GM12864 (cell line): ENCODE measurements around the gene PTPRD.

Experiments used
- DNase-seq: peaks from one replicate; pipeline ENCODE4 v3.0.0-alpha.2; 2011; ENCODE audit warnings: low read depth
- H3K4me3 ChIP-seq: 2 replicates; pipeline ENCODE4 v1.5.1; 2011; ENCODE audit warnings: mild to moderate bottlenecking, low read depth, low read length, control low read depth
- CTCF ChIP-seq: IDR thresholded peaks from 2 replicates; pipeline ENCODE4 v1.5.1; 2011; ENCODE audit warnings: low read depth, mild to moderate bottlenecking, moderate library complexity, low read length, control low read depth, inconsistent platforms; ENCODE audit errors: missing control alignments

PTPRD gene

DNA sequence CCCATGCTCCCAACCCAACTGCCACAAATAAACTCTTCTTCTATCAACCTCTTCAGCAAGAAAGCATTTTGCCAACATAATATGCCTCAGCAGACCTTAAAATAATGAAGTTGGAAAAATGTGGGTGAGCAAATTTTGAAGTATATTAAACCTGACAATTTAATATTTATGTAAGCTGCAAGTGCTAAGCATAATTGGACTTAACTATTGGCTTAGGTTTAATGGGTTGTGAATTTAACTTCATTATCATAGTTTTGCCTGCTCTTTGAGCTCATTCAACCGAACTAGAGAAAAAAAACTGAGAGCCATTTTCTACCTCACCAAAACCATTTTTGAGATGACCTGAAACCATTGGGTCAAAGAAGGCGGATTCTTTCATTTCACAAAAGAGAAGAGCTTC is 2007.7 kb downstream of the PTPRD start:
- no peak for TF ChIP-seq CTCF
- DNase-seq: no peak
- H3K4me3 ChIP-seq: no peak overlapping the region

GRCh38 chr9:8604201-8604600 is 2008.6 kb downstream of the PTPRD start:
- H3K4me3 ChIP-seq: no peak overlapping the region
- no peak for TF ChIP-seq CTCF
- DNase-seq: no peak

DNA sequence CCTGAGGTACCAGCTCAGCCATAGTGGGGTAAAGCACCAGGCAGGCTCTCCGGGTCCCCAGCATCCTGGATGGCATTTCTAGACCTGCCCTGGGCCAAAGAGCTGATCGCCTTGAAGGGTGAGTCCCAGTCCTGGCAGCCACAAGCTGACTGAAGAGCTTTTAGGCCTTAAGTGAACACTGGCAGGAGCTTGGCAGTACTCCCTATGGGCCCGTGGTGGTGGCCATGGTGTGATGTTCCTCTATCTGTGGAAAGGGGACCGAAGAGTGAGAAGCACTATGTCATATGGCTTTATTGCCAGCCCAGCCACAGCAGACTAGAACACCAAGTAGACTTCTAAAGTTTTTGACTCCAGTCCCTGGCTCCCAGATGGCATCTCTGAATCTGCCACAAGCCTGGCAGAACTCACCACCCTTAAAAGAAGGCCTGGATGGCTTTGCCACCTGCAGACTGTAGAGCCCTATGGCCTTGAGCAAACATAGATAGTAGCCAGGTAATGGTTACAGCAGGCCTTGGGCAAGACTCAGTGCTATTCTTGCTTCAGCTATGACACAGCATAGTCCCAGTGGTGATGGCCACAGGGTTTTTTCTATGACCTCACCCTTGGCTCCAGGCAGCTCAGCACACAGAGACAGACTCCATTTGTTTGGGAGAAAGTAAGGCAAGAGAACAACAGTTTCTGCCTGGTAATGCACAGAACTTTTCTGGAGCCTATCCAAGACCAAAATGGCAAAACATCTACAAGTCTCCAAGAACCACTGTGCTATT is 2011.7 kb downstream of the PTPRD start:
- no peak for DNase-seq
- H3K4me3 ChIP-seq: no peak overlapping the region
- no peak for TF ChIP-seq CTCF

GRCh38 chr9:8599937-8600336 is 2012.9 kb downstream of the PTPRD start:
- no peak for DNase-seq
- TF ChIP-seq CTCF: no peak
- H3K4me3 ChIP-seq: no peak overlapping the region

- no peak overlapping the region for H3K4me3 ChIP-seq
- TF ChIP-seq CTCF: no peak
- DNase-seq: no peak
Measured at GRCh38 chr9:8589476-8589875, 2023.3 kb downstream of the PTPRD start.

DNA sequence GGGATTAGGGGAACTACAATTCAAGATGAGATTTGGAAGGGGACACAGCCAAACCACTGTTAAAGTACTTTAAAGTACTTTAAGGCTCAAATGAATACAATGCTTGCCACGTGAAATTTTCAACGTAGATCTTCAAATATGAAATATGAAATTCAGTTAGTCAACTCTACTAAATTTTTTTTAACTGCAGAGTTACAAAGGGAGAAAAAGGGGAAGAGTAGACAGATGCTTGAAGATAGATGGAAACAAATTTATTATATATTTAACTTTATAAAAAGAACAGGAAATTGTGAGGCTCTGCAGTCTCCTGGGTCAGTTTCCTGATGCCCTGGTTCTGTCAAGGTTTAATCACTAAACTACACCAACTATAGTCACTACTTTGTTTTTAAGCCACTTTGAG is 2027.8 kb downstream of the PTPRD start:
- no peak for DNase-seq
- no peak overlapping the region for H3K4me3 ChIP-seq
- no peak for TF ChIP-seq CTCF

- no peak for DNase-seq
- no peak for TF ChIP-seq CTCF
- H3K4me3 ChIP-seq: no peak overlapping the region
Measured at GRCh38 chr9:8579661-8580060, 2033.1 kb downstream of the PTPRD start.
